ENCODE measurements around the gene ARAP2. TPM values are rescaled to one million over a fixed set of nuclear protein-coding genes. Genes with fewer than 3 reads are reported as not detected.
"Not testable (repeated sequence)": the region's sequence is repeated elsewhere in the genome, so short reads cannot be mapped to it uniquely, and the experiment has no call there.

ARAP2 gene
- total RNA-seq, 1 donor from 2014 or later: 45.4 TPM

DNA sequence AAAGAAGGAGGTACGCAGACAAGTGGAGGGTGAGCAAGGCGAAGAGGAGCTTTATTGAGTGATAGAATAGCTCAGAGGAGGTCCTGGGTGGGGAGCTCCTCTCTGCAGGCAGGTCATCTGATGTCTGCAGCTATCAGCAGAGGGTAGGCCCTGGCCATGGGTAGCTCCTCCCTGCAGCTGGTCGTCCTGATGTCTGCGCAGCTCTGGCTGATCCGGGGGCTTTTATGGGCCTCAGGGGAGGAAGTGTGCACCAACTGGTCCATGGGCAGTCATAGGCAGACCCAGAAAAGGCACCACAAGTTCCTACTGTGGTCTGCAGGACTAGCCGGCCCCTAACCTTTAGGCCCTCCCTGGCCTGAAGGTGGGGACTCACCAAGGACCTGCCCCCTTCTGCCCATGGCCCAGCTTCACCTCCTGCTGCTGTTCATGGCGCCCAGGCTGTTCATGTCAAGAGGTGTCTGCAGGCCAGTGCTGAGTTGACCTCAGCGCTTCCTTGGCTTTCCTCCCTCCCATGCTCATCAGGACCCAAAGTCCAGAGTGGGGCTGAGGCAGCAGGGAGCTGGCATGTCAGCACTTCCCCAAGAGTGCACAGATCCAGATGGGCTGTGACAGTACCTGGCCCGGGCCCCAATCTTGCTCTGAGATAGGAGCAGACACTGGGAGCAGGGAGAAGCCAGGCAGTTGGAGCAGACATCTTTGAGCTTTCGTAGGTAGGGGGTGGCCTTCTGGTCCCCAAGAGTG lies 46.1 kb downstream of the ARAP2 start:
- peaks cover 28% of the 10 kb centered on the region for H3K36me3 Mint-ChIP-seq (ENCODE audit: low read depth)
- H3K27me3 Mint-ChIP-seq: no peaks in the 10 kb centered on the region
- no peaks in the 10 kb centered on the region for H3K9me3 Mint-ChIP-seq
- H3K4me1 Mint-ChIP-seq: peaks cover 14% of the 10 kb centered on the region
- no peak for DNase-seq
- no peak overlapping the region for H3K27ac Mint-ChIP-seq
- H3K4me3 Mint-ChIP-seq: no peak overlapping the region
- intact Hi-C loops (cut with micrococcal nuclease): no loop called here

GRCh38 chr4:36197501-36197900 lies 46.8 kb downstream of the ARAP2 start:
- no peak overlapping the region for H3K4me3 Mint-ChIP-seq
- H3K9me3 Mint-ChIP-seq: no peaks in the 10 kb centered on the region
- H3K36me3 Mint-ChIP-seq (ENCODE audit: low read depth): peaks cover 29% of the 10 kb centered on the region
- peaks cover 14% of the 10 kb centered on the region for H3K4me1 Mint-ChIP-seq
- H3K27me3 Mint-ChIP-seq: no peaks in the 10 kb centered on the region
- H3K27ac Mint-ChIP-seq: no peak overlapping the region
- intact Hi-C loops (cut with micrococcal nuclease): no loop called here
- DNase-seq: no peak

DNA sequence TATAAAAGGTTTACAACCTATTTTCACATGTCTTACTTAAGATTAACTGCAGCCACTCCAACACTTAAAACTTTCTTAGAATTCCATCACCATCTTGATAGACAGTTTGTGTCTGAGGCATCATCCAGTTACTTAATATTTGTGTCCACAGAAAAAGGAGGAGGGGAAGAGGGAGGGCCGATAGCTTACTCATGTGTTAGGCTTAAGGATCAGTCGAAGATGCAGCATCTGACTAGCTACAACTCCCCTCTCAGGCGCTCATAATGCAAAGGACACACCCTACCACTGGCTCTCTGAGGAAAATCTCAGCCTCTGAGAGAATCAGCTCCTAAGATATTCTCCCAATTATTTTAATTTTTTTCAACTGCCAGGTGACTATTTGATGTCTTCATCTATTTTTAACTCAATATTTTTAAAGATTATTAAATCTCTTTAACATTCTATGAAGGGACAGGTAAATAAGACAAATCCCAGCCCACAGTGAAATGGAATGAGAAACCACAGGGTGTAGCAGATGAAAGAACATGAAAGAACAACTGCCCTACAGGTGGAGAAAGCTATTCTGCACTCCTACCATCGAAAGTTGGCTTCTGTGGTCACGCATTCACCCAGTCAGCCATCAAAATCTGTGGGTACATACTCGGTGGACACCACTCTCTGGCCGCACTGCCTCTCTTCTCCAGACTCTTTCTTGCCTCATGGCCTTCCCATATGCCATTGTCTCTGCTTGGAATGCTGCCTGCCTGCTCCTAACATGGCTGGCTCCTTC lies 48.0 kb downstream of the ARAP2 start:
- Mint-ChIP-seq H3K4me1 (peaks cover 18% of the 10 kb centered on the region), H3K27me3 (no peaks in the 10 kb centered on the region), H3K27ac (no peak overlapping the region), H3K4me3 (no peak overlapping the region), H3K36me3 (ENCODE audit: low read depth) (peaks cover 37% of the 10 kb centered on the region), H3K9me3 (no peaks in the 10 kb centered on the region)
- intact Hi-C loops (cut with micrococcal nuclease): no loop called here
- DNase-seq: no peak

- H3K36me3 Mint-ChIP-seq (ENCODE audit: low read depth): peaks cover 48% of the 10 kb centered on the region
Observed at GRCh38 chr4:36192922-36193321, 51.4 kb downstream of the ARAP2 start.

DNA sequence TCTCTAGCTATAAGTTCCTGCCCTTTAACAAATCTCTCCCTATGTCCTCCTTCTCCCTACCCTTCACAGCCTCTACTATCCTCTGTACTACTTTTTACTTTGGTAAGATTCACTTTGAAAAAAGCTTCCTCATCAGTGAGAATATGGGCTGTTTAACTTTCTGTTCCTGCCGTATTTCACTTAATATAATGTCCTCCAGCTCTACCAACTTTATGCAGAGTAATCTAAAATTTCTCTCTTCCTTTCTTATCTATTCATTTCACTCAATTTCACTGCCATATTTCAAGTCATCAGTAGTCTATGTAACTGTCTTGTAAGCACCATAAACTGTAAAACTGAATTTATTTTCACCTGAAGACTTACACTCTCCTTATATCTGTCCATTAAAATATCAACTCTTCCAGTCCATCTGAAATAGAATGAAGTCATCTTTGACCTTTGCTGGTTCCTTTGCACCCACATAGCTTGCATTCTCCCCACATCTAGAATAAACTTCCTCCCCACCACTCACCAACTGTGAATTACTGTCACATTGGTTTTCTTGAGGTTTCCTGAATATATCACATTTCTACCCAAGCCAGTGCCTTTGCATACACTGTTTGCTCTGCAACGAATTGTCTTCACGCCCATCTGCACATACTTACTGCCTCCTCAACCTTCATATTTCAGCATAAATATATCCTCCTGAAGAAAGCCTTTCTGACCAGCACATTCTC lies 54.6 kb downstream of the ARAP2 start:
- H3K36me3 Mint-ChIP-seq (ENCODE audit: low read depth): peaks cover 46% of the 10 kb centered on the region
- peak overlapping the region; percentile 36 for H3K4me3 Mint-ChIP-seq
- DNase-seq: peak; percentile 75
- H3K27me3 Mint-ChIP-seq: no peaks in the 10 kb centered on the region
- H3K4me1 Mint-ChIP-seq: peaks cover 26% of the 10 kb centered on the region
- intact Hi-C loops (cut with micrococcal nuclease): loop anchor here (2.0 kb wide), 1 partner anchor 53 kb away; no protein-coding TSS in a partner anchor
- H3K27ac Mint-ChIP-seq: peak overlapping the region; percentile 75
- no peaks in the 10 kb centered on the region for H3K9me3 Mint-ChIP-seq

More at GRCh38 chr4:36192922-36193321, 51.4 kb downstream of the ARAP2 start:
- Mint-ChIP-seq H3K27me3 (no peaks in the 10 kb centered on the region), H3K27ac (no peak overlapping the region), H3K4me1 (peaks cover 41% of the 10 kb centered on the region), H3K9me3 (no peaks in the 10 kb centered on the region), H3K4me3 (no peak overlapping the region)
- intact Hi-C loops (cut with micrococcal nuclease): no loop called here
- no peak for DNase-seq

- Mint-ChIP-seq H3K4me3 (no peak overlapping the region), H3K27ac (no peak overlapping the region), H3K9me3 (no peaks in the 10 kb centered on the region), H3K27me3 (no peaks in the 10 kb centered on the region), H3K4me1 (peaks cover 26% of the 10 kb centered on the region), H3K36me3 (ENCODE audit: low read depth) (peaks cover 44% of the 10 kb centered on the region)
- intact Hi-C loops (cut with micrococcal nuclease): loop anchor here (2.0 kb wide), 1 partner anchor 55 kb away; no protein-coding TSS in a partner anchor
- no peak for DNase-seq
Observed at GRCh38 chr4:36187723-36188333, 56.5 kb downstream of the ARAP2 start.

DNA sequence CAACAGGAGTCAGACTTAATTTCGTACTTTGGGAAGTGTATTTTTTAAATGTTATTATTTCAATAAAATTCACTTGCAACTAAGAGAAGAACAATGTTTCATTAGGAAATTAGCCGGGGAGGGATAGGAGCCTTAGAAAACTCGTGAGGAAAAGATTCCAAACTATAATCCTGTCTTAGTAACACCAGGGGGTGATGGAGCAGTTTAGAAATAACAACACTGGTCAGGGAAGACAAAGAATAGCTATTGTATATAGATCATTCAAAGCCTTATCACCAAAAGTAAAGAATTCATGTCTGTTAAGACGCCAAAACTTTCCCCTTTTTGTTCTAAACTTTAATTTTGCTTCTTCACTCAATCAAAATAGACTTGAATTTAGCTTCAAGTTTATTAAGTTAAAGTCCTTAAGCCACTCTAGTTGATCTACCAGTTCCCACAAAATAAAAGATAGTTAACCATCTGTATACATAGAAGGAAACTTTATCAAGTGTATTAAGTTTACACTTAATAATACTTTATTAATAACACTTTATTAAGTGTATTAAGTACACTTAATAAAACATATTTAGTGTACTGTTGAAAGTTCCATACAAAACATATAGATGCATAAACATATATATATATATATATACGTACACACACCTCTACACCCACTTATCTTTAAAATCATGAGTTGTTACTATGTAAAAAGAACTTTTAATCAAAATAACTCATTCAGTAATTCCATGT lies 60.5 kb downstream of the ARAP2 start:
- Mint-ChIP-seq H3K4me1 (peaks cover 11% of the 10 kb centered on the region), H3K36me3 (ENCODE audit: low read depth) (peaks cover 41% of the 10 kb centered on the region), H3K27ac (no peak overlapping the region), H3K4me3 (no peak overlapping the region), H3K9me3 (no peaks in the 10 kb centered on the region), H3K27me3 (no peaks in the 10 kb centered on the region)
- intact Hi-C loops (cut with micrococcal nuclease): no loop called here
- no peak for DNase-seq

DNA sequence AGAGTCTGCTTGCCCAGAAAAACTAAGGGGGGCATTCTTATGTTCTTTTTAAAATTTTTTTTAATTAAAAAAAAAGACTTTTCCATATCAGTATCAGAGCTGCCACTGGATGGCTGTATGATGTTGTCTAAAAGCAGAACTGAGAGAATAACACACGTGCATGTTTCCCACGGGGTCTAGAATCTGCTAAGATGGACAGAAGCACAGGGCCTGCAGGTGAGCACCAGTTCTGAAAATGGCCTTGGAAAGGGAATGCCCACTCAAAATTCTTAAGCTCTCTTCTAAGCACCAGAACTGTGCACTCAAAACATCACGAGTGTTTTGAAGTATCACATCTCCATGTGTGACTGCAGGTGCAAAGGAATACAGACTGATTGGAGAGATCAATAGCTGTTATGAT lies 61.1 kb downstream of the ARAP2 start:
- DNase-seq: no peak
- Mint-ChIP-seq H3K27ac (no peak overlapping the region), H3K4me3 (no peak overlapping the region), H3K36me3 (ENCODE audit: low read depth) (peaks cover 43% of the 10 kb centered on the region), H3K27me3 (no peaks in the 10 kb centered on the region), H3K4me1 (peaks cover 5% of the 10 kb centered on the region), H3K9me3 (no peaks in the 10 kb centered on the region)
- intact Hi-C loops (cut with micrococcal nuclease): no loop called here

DNA sequence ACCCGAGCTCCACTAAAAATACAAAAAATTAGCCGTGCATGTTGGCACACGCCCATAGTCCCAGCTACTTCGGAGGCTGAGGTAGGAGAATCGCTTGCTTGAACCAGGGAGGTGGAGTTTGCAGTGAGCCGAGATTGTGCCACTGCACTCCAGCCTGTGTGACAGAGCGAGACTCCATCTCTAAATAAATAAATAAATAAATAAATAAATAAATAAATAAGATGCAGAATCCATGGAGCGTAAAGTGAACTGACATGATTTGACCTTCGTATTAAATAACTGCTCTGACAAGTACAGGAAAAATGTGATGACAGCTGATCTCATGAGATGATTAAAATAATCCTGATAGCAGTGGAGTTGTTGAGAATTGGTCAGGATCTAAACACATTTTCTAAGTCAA lies 62.0 kb downstream of the ARAP2 start:
- H3K4me3 Mint-ChIP-seq; H3K4me1 Mint-ChIP-seq; H3K27me3 Mint-ChIP-seq; H3K27ac Mint-ChIP-seq; H3K9me3 Mint-ChIP-seq; intact Hi-C loops (cut with micrococcal nuclease); DNase-seq: not testable (repeated sequence)
- peaks cover 45% of the 10 kb centered on the region for H3K36me3 Mint-ChIP-seq (ENCODE audit: low read depth)

GRCh38 chr4:36180206-36180605 lies 64.1 kb downstream of the ARAP2 start:
- peaks cover 43% of the 10 kb centered on the region for H3K36me3 Mint-ChIP-seq (ENCODE audit: low read depth)
- no peaks in the 10 kb centered on the region for H3K9me3 Mint-ChIP-seq
- intact Hi-C loops (cut with micrococcal nuclease): no loop called here
- DNase-seq: no peak
- H3K4me3 Mint-ChIP-seq: no peak overlapping the region
- H3K4me1 Mint-ChIP-seq: peaks cover 5% of the 10 kb centered on the region
- H3K27me3 Mint-ChIP-seq: no peaks in the 10 kb centered on the region
- H3K27ac Mint-ChIP-seq: no peak overlapping the region

DNA sequence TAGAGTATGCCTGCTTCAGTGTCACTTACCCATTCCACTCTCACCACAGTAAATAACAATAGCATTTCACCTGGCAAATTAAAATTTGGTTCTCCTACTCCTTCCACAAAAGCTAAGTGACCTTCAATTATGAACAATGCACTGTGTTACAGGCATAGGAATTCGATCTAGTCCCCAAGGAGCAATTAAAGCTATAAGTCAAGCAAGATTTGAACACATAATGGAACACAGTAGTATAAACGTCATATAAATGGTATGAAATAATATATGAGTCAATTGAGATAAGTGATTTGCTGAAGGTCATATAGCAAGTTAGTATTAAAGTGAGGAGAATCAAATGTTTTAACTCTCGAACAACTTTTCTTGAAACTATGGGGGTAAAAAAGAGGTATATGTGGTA lies 65.8 kb downstream of the ARAP2 start:
- H3K4me3 Mint-ChIP-seq: no peak overlapping the region
- H3K36me3 Mint-ChIP-seq (ENCODE audit: low read depth): peaks cover 50% of the 10 kb centered on the region
- no peak overlapping the region for H3K27ac Mint-ChIP-seq
- peaks cover 7% of the 10 kb centered on the region for H3K4me1 Mint-ChIP-seq
- DNase-seq: no peak
- intact Hi-C loops (cut with micrococcal nuclease): no loop called here
- no peaks in the 10 kb centered on the region for H3K9me3 Mint-ChIP-seq
- H3K27me3 Mint-ChIP-seq: no peaks in the 10 kb centered on the region

DNA sequence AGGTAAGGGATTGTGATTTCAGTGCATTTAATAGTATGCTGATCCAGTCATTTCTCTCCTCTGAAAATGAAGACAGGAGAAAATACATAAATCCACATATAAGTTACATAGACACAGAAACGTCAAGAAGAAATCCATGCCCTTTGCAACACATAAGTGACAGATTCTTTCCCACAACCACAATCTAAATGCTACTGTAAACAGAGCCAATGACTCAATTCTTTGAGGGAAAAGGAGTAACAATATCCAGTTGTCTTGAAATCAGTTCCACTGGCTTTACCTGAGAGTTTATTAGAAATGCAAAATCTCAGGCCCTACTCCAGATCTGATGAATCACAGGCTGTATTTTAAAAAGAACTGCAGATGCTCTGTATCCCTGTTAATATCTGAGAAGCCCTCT lies 66.4 kb downstream of the ARAP2 start:
- no peak overlapping the region for H3K27ac Mint-ChIP-seq
- no peaks in the 10 kb centered on the region for H3K9me3 Mint-ChIP-seq
- H3K4me3 Mint-ChIP-seq: no peak overlapping the region
- peaks cover 7% of the 10 kb centered on the region for H3K4me1 Mint-ChIP-seq
- H3K36me3 Mint-ChIP-seq (ENCODE audit: low read depth): peaks cover 50% of the 10 kb centered on the region
- H3K27me3 Mint-ChIP-seq: no peaks in the 10 kb centered on the region
- intact Hi-C loops (cut with micrococcal nuclease): no loop called here
- no peak for DNase-seq

DNA sequence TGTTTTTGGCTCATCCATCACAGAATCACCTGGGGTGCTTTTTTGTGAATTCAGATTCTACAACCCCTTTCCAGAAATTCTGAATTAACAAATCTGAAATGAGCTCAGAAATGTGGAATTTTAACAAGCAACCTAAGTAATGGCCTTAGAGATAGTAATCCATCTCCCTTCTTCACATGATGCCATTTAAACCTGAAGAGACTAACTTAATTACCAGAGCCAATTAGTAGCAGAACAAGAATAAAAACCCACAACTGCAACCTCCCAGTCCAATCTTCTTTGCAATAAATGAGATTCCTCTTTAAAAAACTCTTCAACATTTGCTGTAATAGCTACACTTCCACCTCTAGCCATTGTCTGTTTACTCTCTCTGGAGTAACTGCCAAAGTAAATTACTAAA lies 69.7 kb downstream of the ARAP2 start:
- H3K27me3 Mint-ChIP-seq: no peaks in the 10 kb centered on the region
- no peak overlapping the region for H3K4me3 Mint-ChIP-seq
- no peaks in the 10 kb centered on the region for H3K9me3 Mint-ChIP-seq
- DNase-seq: no peak
- H3K27ac Mint-ChIP-seq: no peak overlapping the region
- peaks cover 7% of the 10 kb centered on the region for H3K4me1 Mint-ChIP-seq
- H3K36me3 Mint-ChIP-seq (ENCODE audit: low read depth): peaks cover 52% of the 10 kb centered on the region
- intact Hi-C loops (cut with micrococcal nuclease): no loop called here
